Skin of body (tissue), 2 donors: ENCODE measurements around the gene LRRC28. TPM values are rescaled to one million over a fixed set of nuclear protein-coding genes. Genes with fewer than 3 reads are reported as not detected.
"Not testable (repeated sequence)": the region's sequence is repeated elsewhere in the genome, so short reads cannot be mapped to it uniquely, and the experiment has no call there.

Experiments used
- DNase-seq: peaks from one replicate; lab custom pipeline; 2025; lab: John Stamatoyannopoulos, UW
- total RNA-seq: library from RNA; depleted of rRNA; stranded (reverse); fragments of >200 nt; gene quantifications from one replicate; pipeline ENCODE4 v1.2.3, GENCODE V29; 2014

The LRRC28 gene
- total RNA-seq, 1 donor from 2014 or later: 26.0 TPM

DNA sequence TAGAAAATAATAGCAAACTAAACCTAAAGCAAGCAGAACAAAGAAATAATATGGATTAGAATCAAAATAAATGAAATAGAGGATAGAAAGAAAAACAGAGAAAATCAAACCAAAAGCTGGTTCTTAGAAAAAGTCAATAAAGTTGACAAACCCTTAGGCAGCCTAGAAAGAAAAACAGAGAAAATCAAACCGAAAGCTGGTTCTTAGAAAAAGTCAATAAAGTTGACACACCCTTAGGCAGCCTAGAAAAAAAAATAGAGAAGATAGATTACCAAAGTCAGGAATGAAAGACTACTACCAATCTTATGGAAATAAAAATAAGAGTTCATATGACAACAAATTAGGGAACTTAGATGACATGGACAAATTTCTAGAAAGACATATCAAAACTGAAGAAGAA is 142.4 kb downstream of the LRRC28 start:
- DNase-seq: no peak

DNA sequence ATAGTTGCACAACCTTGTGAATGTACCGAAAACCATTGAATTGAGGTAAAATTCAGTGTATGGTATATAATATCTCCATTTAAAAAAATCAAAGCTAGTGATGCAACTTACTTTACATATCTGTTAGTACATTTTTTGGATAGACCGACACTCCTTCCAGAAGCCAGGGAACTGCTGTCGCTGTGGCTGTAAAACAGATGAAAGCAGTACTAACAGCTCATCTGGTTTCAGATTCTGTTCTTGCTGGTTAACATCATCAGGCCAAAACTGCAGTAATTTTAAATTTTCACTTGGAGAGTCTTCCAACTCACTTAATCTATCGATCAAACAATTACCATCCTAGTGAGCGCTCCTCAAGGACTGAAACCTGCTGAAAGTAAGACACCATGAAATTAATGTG is 145.1 kb downstream of the LRRC28 start:
- no peak for DNase-seq

DNA sequence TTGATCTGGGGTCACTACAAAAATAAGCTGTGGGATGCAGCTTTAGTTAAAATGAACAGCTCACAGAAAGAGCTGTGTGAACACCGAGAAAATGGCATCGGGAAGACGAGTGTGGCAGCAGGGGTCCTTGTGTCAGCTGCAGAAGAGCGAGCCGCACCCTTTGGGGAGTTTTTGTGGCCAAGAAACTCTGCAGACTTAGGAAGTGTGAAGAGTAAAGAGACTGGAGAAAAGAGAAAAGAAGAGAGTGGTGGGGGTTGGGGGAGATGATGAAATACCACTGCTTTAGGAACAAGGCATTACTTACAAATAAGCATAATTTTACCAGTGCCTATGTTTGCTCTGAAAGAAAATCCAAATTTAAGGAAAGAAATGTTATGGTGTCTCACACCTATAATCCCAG is 147.8 kb downstream of the LRRC28 start:
- DNase-seq: no peak

DNA sequence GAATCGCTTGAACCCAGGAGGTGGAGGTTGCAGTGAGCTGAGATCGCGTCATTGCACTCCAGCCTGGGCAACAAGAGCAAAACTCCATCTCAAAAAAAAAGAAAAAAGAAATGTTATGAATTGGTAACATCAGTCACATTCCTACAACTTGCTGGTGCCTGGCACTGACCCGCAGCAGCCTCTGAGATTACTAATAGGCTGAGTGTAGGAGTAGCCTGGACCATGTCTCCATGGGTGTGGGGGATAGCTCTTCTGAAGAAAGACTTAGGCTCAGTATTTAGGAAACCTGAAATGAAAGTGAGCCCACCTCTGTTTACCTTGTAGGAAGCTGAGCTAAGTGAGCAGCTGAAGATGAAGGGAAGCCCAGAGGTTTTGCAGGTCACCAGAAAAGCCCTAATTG is 148.3 kb downstream of the LRRC28 start:
- no peak for DNase-seq

DNA sequence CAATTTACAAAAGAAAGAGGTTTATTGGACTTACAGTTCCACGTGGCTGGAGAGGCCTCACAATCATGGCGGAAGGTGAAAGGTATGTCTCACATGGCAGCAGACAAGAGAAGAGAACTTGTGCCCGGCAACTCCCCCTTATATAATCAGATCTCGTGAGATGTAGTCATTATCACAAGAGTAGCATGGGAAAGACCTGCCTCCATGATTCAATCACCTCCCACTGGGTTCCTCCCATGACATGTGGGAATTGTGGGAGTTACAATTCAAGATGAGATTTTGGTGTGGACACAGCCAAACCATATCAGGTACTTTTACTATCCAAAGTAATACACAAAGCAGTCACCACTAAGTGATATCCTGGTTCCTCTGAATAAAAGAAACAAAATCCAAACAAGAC is 149.9 kb downstream of the LRRC28 start:
- not testable (repeated sequence) for DNase-seq

DNA sequence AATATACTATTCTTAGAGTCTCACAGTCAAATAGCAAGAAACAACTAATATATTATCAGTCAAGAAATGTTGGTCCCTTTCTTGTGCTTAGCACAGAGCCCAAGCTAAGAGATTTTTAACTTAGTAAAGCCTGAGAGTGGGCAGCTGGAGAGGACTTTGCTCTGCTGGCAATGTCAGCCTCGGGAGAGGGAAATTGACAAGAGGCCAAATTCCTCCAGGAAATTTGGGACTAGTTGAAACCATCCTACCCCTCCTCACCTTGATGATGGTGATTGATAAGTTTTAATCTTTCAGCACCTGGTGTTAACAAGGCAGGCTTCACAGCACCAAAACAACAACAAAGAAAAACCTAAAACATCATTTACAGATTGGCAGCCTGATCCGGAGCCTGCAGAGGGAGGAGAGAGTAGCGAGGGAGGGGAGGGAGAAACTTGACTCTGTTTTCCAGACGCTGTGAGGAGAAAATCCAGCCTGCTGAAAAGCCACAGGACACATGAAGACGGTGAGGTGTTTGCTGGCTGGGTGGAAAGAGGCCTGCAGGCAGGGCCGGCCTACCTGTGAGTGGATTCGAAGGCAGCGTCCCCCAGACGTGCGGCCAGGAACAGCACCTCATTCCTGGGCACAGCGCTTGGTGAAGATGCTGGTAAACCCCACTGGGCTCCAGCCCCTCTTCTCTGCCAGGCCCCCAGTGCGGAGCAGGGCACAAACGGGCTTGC is 150.9 kb downstream of the LRRC28 start:
- DNase-seq: peak; percentile 61

DNA sequence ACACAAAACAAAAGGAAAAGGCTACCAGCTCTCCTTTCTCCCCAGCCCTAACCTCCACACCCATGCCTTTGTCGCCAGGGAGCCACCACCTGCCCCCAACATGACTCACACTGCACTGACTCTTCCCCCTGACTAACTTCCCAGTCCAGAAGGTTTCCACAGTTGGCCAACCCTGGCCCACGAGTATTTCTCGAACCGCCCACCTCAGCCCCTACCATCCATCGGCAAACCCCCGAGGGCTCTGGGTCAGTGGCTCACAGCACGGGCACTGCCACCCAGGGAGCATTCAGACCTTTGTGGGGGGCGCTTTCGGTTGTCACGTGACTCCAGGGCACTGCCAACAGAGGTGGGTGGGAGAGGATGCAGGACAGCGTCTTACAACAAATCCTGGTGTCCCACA is 152.3 kb downstream of the LRRC28 start:
- DNase-seq: no peak

DNA sequence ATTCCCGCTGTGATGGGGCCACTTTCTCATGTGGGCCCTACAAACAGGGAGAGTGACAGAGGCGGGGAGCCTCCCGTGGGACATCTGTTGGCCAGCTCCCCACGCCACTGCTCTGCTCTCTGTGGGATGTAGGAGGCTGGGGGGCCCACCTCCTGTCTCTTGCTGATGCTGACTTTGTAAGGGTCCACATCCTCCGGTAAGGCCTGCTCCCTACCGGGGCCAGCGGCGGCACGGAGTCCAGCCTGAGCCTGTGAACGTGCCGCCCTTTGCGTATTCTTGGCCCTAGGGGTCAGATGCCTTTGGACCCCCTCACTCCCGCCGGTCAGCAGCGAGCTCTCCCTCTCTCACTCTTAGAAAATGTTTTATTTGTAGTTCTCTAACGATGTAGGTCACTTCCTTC is 153.2 kb downstream of the LRRC28 start:
- no peak for DNase-seq

DNA sequence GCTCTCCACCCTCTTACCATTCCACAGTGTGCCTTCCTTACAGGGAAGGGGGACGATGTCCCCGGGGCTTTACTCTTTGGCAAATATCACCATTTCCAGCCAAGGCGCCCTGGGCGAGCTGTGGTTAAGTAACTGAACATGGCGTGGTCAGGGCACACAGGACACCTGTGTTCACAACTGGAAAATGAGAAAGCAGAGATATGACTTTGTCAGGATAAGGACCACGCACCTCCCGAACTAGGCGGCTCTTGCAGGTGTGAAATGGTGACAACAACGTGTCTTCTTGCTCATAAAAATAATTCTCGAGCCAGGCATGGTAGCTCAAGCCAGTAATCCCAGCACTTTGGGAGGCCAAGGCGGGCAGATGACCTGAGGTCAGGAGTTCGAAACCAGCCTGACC is 154.8 kb downstream of the LRRC28 start:
- no peak for DNase-seq

DNA sequence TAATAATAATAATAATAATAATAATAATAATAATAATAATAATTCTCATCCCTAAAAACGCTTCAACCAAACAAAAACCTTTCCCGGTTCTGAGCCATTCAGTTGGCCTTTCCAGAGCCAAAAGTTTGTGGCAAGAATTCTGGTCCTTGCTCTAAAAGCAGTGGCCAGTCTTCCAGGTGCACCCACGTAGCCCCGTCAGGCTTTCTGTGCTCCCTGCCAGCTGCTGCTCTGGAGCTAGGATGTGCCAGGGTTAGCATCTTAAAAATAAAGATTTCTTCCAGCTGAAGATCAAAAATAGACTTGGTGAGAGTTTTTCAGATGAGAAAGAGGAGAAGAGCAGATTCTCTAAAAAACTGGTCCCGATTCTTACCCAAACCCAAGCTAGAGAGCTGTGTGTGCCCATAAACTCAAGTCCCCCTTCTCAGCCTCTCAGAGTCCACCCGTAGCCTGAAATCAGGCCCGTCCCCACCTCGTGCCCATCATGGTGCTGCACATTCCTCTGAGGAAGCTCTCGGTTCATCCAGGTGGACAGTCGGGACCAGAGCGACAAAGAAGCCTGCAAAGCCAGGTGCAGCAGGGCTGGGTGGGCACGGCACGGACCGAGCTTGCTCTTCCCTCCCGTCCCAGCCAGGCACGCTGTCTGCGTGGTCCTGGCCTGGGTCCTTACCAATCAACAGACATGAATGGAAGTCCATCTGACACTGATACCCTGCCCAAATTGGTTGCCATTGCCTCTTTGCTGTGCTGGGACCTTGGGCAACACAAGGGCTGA is 155.6 kb downstream of the LRRC28 start:
- DNase-seq: no peak

DNA sequence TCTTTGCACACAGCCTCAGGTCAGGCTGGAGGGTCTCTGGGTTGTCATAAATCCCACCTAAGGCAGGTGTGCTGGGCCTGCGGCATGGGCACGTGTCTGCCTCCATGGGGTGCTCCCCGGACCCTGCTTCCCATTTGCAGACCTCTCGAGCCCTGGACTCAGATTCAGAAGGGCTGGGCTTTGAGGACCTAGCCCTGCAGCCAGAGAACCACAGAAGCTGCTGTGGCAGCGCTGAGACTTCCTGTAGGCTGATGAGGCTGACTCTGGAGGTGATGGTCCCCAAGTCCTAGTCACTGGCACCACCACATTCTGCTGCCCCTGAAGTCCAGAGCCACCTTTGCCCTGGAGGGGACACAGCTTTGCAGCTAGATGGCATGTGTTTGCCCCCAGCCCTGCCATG is 156.4 kb downstream of the LRRC28 start:
- DNase-seq: no peak

DNA sequence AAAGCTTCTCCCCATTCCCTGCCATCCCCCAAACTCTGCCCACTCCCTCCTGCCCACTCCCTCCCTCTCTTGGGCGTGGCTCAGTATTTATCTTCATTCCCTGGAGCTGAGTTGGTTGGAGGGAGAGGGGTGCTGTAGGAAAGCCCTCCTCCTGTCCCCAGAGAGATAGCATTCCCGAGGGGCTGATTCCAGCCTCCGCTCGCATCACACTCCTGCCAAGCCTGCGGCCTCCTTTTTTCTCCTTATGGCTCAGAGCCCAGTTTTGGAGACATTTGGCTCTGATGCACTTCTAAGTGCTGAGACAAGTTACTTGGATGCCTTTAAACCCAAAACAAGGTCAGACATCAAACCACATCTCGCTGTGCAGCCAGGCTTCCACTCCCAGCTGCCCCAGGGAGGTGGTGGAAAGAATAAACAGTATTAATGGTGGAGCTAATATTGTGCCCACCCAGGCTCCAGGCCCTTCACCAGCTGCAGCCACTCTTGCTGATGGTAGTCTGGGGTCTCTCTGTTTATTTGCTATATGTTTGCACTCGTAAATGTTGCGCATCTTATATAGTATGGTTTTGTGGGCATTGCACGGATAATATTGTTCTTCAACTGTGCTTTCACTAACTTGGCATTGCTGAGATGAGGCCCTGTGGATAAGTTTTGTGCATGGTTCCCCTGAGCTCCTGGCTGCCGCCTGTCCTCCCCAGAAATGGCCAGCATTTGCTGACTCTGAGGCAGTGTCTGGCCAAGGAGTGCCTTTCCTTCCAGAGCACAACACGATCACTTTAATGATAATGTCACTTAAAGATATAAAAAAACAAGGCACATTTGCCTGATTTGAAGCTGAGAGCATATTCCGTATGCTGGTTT is 157.2 kb downstream of the LRRC28 start:
- peak; percentile 40 for DNase-seq

DNA sequence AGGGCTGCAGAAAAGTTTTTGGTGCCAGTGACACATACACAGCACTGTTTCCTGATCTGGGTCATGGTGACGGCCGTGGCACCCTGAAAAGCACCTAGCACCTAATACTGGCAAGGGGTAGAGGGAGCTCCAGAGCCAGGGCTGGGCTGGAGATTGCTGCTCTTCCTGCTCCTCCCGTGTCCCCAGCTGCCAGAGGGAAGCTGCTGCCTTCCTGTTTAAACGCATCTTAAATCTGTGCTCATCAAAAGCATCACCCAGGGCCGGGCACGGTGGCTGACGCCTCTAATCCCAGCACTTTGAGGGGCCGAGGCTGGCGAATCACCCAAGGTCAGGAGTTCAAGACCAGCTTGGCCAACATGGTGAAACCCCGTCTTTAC is 157.8 kb downstream of the LRRC28 start:
- peak; percentile 38 for DNase-seq

DNA sequence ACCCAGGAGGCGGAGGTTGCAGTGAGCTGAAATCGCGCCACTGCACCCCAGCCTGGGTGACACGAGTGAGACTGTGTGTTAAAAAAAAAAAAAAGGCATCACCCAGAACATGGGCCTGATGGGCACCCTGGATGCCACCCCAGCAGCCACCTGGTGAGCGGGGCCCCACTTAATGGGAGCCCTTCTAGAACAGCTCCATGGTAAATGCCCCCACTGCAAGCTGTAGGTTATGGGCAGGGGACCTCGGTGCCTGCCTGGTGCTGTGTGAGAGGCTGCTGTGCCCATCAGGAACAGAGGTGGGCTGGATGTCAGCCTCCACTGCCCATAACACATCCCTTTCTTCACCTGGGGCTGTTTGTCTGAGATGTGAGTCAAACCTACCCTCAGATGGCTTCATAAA is 158.3 kb downstream of the LRRC28 start:
- DNase-seq: no peak

DNA sequence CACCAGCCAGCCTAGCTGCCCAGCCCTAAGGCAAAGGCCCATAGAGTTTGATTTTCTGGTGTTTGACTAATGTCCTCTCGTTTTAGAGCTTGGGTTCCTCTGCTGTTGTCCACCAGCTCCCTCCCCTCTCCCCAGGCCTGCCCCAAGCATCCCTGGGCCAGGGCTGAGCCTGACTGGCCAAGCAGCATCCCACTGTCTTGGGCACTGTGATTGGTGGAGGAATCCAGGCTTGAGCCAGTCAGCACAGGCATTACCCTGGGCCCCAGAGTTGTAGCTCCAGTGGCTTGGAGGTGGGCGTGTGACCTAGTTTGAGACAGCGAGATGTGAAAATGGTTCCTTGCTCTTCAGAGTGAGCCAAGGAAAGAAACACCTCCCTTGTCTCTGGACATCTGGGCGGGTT is 159.2 kb downstream of the LRRC28 start:
- no peak for DNase-seq

DNA sequence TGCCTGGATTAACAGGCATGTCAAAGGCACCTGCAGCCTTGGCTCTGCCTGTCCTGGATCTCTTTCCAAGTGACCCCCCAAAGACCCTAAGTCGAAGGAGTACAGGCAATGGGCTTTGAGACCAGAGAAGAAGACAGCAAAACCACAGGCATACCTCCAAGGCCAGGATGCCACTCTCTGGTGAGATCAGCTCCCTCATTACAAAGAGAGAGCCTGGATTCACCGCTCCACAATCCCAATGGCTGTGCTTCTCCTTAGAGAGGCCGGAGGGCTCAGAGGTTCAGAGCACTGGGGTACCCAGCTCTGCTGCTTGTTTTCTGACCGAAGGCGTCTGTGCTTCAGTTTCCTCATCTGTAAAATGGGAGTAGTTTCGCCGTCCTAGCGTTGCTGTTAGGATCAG is 160.0 kb downstream of the LRRC28 start:
- no peak for DNase-seq

DNA sequence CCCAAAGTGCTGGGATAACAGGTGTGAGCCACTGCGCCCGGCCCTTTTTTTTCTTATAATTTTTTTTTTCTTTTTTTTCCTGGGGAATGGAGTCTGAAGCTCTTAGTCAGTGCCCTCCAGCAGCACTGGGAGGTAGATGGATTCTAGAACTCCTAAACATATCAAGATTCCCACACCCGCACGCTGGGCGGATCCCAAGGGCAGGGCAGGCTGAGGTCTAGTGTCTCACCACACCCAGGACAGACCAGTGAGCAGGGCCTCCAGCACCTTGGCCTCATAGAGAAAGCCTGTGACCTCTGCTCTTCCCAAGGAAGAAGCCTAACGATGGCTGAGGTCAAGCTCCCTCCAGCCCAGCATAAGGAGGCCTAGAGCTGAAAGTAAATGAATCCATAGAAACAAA is 160.8 kb downstream of the LRRC28 start:
- DNase-seq: no peak

DNA sequence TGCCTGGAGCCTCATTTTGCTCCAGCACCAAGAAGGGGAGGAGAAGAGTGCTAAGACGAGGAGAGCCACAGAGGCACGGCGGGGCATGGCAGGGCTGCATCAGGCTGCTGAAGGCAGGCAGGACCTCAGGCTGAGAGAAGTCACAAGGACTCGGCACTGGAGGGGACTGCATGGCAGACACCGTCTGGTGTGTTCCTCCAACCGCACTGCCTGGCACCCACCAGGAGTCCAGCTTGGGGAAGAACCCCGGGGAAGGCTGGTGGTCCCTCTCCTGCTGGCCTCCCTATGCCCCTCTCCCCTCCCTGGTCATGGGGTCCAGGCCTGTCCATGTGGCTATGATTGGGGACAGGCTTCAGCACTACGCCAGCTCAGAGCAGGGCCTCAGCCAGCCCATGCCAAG is 161.3 kb downstream of the LRRC28 start:
- no peak for DNase-seq

DNA sequence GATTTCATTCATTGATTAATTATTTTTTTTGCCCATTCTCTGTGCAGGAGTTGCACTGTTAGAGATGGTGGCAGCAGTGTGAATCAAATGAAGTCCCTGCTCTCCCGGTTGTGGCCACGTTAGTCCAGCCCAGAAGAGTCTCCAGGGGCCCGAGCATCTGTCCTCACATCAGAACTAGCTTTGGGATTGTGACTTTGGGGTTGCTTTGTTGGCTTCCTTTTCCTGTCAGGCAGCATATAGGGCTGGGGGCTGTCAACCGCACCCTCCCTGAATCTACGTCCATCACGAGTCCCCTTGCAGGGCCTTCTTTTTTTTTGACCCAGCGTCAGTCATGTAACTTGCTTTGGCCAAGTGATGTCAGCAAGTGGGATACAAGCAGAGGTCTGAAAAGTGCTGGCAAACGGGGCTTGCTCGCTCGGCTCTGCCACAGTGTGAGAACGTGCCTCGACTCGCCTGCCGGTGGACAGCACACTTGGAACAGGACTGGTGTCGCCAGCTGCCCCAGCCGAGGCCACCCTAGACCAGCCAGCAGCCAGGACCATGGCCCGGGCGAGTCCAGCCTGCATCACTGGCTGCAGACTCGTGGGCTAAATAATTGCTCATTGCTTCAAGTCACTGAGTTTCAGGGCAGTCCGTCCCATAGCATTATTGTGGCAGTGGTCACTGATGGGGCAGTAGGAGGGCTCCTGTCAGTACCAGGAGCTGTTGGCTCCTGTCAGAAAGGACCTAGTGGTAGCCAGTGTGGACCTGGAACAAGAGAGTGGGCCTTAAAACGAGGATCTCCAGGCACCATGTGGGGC is 162.9 kb downstream of the LRRC28 start:
- no peak for DNase-seq

DNA sequence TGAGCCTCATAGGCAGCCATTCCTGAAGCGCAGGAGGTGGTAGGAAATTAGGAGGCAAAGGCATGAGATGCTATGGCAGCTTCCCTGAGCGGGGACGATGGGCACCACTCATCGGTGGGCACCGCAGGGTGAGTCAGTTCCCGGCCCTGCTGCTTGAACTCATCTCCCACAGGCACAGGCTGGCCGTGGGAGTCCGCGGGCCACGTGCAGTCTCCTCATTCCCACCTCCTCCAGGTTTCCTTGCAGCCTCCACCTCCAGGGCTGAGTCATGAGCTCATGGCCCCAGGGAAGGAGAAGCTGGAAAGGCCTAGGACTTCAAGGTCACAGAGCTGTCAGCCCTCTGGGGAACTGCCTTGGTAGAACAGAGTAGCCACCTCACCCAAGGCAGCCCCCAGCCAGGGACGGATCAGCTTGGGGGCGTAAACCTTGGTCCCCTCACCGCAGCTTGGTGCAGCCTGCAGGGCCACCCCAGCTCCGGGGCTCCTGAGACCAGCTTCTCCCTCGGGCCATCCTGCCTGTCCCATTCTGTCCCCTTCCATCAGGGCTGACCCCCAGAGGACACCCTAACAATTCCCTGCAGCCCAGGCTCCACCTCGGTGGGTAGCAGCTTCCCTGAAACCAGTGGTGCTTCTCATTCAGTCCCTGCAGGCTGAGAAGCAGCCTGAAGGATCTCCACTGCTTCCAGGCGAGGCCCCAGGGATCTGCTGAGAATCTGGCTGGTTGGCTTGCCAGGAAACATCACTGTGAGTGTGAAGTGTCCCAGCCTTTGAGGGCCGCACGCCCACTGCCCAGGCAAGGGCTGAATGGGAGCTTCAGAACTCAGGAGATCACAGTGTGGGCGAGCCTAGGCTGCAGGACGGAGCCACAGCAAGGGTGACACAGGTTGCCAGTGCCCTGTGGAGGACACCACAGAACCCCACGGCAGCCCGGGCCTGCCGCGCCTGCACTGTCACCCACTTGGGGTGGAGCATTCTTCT is 163.8 kb downstream of the LRRC28 start:
- no peak for DNase-seq
